ENCODE measurements around the gene TEAD1. TPM values are rescaled to one million over a fixed set of nuclear protein-coding genes. Genes with fewer than 3 reads are reported as not detected.

TEAD1 gene
- 26.8 TPM for polyA plus RNA-seq (2012; ENCODE audit: insufficient read length, low read depth)

GRCh38 chr11:12673924-12674570 lies at the start of gene TEAD1:
Gene TEAD1 (plus strand): TSS chr11:12674421.
- peak; percentile 65 for TF ChIP-seq POLR2AphosphoS5 (IDR thresholded peaks at IDR 0.05; ENCODE audit: low read depth, low read length)
- TF ChIP-seq REST (IDR thresholded peaks at IDR 0.05; ENCODE audit: insufficient read depth in 1 of 2, low read depth in 2 of 2, low read length in 2 of 2), result no peak
- TF ChIP-seq TAF1 (IDR thresholded peaks at IDR 0.05; ENCODE audit: borderline replicate concordance, insufficient read depth, low read length), result peak; percentile 90
- TF ChIP-seq SIN3A (IDR thresholded peaks at IDR 0.05; ENCODE audit: borderline replicate concordance, insufficient read depth, low read length), result no peak
- TF ChIP-seq FOXP2 (optimal IDR thresholded peaks at IDR 0.05; ENCODE audit: borderline replicate concordance, extremely low read depth, extremely low read length, insufficient read depth), result peak; percentile 91

- TF ChIP-seq SIN3A (IDR thresholded peaks at IDR 0.05; ENCODE audit: borderline replicate concordance, insufficient read depth, low read length) (no peak), POLR2AphosphoS5 (IDR thresholded peaks at IDR 0.05; ENCODE audit: low read depth, low read length) (no peak), TAF1 (IDR thresholded peaks at IDR 0.05; ENCODE audit: borderline replicate concordance, insufficient read depth, low read length) (no peak), REST (IDR thresholded peaks at IDR 0.05; ENCODE audit: insufficient read depth in 1 of 2, low read depth in 2 of 2, low read length in 2 of 2) (no peak), FOXP2 (optimal IDR thresholded peaks at IDR 0.05; ENCODE audit: borderline replicate concordance, extremely low read depth, extremely low read length, insufficient read depth) (no peak)
Measured at GRCh38 chr11:12624595-12624994, 49.6 kb upstream of the TEAD1 start.

GRCh38 chr11:12625438-12626071 lies 48.7 kb upstream of the TEAD1 start:
- TF ChIP-seq TAF1 (IDR thresholded peaks at IDR 0.05; ENCODE audit: borderline replicate concordance, insufficient read depth, low read length) (no peak), FOXP2 (optimal IDR thresholded peaks at IDR 0.05; ENCODE audit: borderline replicate concordance, extremely low read depth, extremely low read length, insufficient read depth) (no peak), POLR2AphosphoS5 (IDR thresholded peaks at IDR 0.05; ENCODE audit: low read depth, low read length) (no peak), REST (IDR thresholded peaks at IDR 0.05; ENCODE audit: insufficient read depth in 1 of 2, low read depth in 2 of 2, low read length in 2 of 2) (no peak), SIN3A (IDR thresholded peaks at IDR 0.05; ENCODE audit: borderline replicate concordance, insufficient read depth, low read length) (no peak)

- TF ChIP-seq TAF1 (IDR thresholded peaks at IDR 0.05; ENCODE audit: borderline replicate concordance, insufficient read depth, low read length), result no peak
- TF ChIP-seq REST (IDR thresholded peaks at IDR 0.05; ENCODE audit: insufficient read depth in 1 of 2, low read depth in 2 of 2, low read length in 2 of 2), result no peak
- TF ChIP-seq SIN3A (IDR thresholded peaks at IDR 0.05; ENCODE audit: borderline replicate concordance, insufficient read depth, low read length), result no peak
- TF ChIP-seq POLR2AphosphoS5 (IDR thresholded peaks at IDR 0.05; ENCODE audit: low read depth, low read length), result no peak
- TF ChIP-seq FOXP2 (optimal IDR thresholded peaks at IDR 0.05; ENCODE audit: borderline replicate concordance, extremely low read depth, extremely low read length, insufficient read depth), result no peak
Measured at GRCh38 chr11:12626616-12627015, 47.6 kb upstream of the TEAD1 start.
